T-helper 1 cell treated with Interleukin-12 subunit alpha and Interleukin-12 subunit beta and Interleukin-4 antibody, amounts not matched to agents 30 μg/mL and 1 μg/mL, for 36 hours (primary cell): ENCODE data around the gene YY1.
A peak's percentile ranks its signal among the peaks of the same experiment; 100 is the strongest.
"Not testable (repeated sequence)": the region's sequence is repeated elsewhere in the genome, so short reads cannot be mapped to it uniquely, and the experiment has no call there.

Source experiments
- H3K27ac Mint-ChIP-seq: one replicate; pipeline ENCODE4 v1.8.0; 2021; ENCODE audit warnings: mild to moderate bottlenecking, mixed read lengths
- H3K27me3 Mint-ChIP-seq: one replicate; pipeline ENCODE4 v1.8.0; 2021; ENCODE audit warnings: low read depth, mixed read lengths
- H3K36me3 Mint-ChIP-seq: one replicate; pipeline ENCODE4 v1.8.0; 2021; ENCODE audit warnings: low read depth, mixed read lengths
- H3K4me1 Mint-ChIP-seq: one replicate; pipeline ENCODE4 v1.8.0; 2021; ENCODE audit warnings: low read depth, mixed read lengths
- H3K4me3 Mint-ChIP-seq: one replicate; pipeline ENCODE4 v1.8.0; 2021; ENCODE audit warnings: mild to moderate bottlenecking, moderate library complexity, mixed read lengths
- H3K9me3 Mint-ChIP-seq: one replicate; pipeline ENCODE4 v1.8.0; 2021; ENCODE audit warnings: mixed read lengths

Gene YY1

DNA sequence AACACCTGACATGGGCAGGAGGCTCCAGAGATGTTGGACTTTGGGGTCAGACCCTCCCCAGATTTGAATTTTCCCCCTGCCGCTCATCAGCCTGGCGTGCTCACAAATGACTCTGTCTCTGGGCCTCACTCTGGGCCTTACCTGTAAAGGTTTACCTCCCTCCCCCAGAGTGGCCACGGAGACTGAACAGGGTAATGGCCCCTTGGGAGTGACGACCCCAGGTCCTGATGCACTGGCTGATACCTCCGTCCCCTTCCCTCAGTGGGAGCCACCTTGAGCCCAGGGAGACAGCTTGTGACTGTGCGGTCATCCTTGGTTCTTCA, 60.3 kb downstream of the YY1 start:
- no peak overlapping the region for H3K4me3 Mint-ChIP-seq
- no peaks in the 10 kb centered on the region for H3K9me3 Mint-ChIP-seq
- H3K4me1 Mint-ChIP-seq, result no peaks in the 10 kb centered on the region
- H3K27me3 Mint-ChIP-seq, result no peaks in the 10 kb centered on the region
- H3K36me3 Mint-ChIP-seq, result peaks cover 4% of the 10 kb centered on the region
- H3K27ac Mint-ChIP-seq, result no peak overlapping the region

DNA sequence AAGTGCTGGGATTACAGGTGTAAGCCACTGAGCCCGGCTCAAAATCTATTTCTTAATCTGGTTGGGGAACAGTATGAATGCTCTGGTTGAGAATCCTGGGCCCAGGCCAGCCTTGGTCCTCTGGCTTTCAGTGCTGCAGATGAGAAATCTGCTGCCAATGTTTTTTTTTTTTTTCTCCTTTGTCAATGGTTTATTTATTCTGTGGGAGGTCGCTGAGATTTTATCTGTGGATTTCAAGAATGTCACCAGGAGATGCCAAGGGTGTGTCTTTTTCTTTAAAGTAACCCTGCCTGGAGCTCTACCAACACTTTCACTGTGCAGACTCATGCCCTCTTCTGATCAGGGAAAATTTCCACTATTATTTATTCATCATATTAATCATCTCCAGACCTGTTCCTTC, 63.7 kb downstream of the YY1 start:
- Mint-ChIP-seq H3K27ac (no peak overlapping the region), H3K9me3 (no peaks in the 10 kb centered on the region), H3K36me3 (no peaks in the 10 kb centered on the region), H3K27me3 (peaks cover 17% of the 10 kb centered on the region), H3K4me3 (no peak overlapping the region), H3K4me1 (peaks cover 10% of the 10 kb centered on the region)

DNA sequence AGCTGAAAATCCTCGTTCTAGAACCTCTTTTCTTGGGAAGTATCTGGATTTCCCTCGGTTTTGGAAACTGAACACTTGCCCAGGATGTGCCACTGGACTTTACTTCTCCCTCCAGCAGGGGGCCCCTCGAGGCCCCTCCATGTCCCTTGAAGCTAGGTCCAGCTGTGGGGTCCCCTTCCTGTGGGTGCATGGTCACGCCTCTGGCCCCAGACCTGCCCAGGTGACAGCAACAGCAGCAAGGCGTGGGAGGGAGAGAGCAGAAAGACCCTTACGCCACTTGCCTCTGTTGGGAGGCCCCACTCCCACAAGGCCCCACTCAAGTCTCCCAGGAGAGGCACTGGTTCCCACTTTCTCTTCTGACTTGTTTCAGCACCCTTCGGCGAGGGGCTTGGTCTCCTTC, 64.2 kb downstream of the YY1 start:
- no peaks in the 10 kb centered on the region for H3K36me3 Mint-ChIP-seq
- H3K4me3 Mint-ChIP-seq, result no peak overlapping the region
- H3K27ac Mint-ChIP-seq, result no peak overlapping the region

DNA sequence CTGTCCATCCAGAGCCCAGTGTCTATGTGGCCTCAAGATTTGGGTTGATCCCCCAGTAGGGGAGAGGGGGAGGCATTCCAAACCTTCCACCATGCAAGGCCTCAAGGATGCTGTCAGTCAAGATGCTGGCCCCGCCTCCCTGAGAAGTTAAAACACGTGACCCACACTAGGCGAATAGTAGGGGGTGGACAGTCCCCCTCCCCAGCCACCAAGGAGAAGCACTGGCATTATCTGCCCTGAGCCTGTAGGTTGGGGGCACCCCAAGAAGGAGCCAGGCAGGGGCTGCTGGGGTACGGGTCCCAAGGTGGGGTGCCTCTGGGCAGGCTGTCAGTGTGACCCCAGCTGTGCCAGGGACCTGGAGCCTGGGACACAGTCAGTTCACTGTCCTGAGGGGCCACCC, 65.0 kb downstream of the YY1 start:
- Mint-ChIP-seq H3K4me1 (peaks cover 13% of the 10 kb centered on the region), H3K36me3 (no peaks in the 10 kb centered on the region), H3K27ac (no peak overlapping the region), H3K9me3 (no peaks in the 10 kb centered on the region), H3K27me3 (peaks cover 29% of the 10 kb centered on the region), H3K4me3 (no peak overlapping the region)

More for the DNA sequence above, 64.2 kb downstream of the YY1 start:
- Mint-ChIP-seq H3K4me1 (peaks cover 10% of the 10 kb centered on the region), H3K9me3 (no peaks in the 10 kb centered on the region), H3K27me3 (peaks cover 23% of the 10 kb centered on the region)

DNA sequence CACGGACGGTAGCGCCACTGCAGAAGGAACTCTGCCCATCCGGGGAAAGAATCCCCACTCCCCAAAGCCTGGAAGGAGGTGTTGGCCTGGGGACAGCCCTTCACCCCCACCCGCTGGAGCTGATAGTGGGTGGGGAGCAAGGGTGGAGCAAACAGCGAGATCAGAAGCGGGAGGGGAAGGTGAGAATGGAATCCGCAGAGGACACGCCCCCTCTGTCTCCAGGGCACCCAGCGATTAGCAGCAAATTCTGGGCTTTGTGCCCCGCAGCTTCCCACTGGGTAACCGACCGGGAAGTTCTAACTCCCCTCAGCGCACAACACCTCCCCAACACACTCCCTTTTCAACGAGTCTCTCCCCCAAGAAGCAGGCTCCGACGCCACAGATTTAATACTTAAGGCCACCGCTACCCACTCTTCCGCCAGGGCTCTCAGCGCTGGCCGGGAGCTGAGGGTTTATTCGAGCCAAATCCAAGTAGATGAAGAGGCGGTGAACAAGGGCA, 65.9 kb downstream of the YY1 start:
- Mint-ChIP-seq H3K4me3 (peak overlapping the region; percentile 85), H3K27me3 (peaks cover 29% of the 10 kb centered on the region), H3K9me3 (no peaks in the 10 kb centered on the region), H3K27ac (peak overlapping the region; percentile 20), H3K4me1 (peaks cover 13% of the 10 kb centered on the region), H3K36me3 (no peaks in the 10 kb centered on the region)

DNA sequence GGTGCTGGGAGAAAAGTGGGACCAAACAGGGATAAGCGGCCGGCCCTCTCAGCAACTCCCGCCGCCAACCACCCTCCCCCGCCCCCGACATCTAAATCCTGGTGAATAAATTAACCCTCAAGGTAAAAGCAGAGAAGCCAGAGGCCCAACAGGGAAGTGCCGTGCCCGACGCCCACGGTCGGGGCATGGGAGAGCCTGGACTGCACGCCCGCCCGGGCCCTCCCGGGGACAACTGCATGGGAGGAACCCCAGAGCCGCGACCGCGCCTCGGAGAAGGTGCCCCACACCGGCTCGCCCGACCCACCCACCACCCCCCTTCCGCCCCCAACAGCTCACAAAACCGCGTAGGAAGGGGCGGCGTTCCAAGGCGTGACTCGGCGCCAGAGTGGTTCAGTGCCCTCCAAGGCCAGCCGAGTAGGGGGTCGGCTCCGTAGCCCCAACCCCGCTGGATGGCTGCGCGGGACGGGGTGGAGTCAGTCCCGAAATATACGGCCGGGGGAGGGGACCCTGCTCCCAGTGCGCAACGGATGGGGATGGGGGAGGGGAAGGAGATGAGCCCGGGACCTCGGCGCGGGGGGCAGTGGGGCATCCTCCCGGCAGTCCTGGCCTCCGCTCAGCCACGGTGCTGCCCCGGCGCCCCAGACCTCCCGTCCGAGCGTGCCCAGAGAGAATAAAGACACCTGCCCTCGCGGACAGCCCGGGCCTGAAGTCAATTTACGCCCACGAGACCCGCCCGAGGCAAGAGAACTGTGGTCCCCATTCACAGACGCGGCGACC, 66.6 kb downstream of the YY1 start:
- Mint-ChIP-seq H3K4me1 (peaks cover 13% of the 10 kb centered on the region), H3K36me3 (no peaks in the 10 kb centered on the region), H3K27me3 (peaks cover 29% of the 10 kb centered on the region), H3K27ac (no peak overlapping the region), H3K4me3 (peak overlapping the region; percentile 85), H3K9me3 (no peaks in the 10 kb centered on the region)

DNA sequence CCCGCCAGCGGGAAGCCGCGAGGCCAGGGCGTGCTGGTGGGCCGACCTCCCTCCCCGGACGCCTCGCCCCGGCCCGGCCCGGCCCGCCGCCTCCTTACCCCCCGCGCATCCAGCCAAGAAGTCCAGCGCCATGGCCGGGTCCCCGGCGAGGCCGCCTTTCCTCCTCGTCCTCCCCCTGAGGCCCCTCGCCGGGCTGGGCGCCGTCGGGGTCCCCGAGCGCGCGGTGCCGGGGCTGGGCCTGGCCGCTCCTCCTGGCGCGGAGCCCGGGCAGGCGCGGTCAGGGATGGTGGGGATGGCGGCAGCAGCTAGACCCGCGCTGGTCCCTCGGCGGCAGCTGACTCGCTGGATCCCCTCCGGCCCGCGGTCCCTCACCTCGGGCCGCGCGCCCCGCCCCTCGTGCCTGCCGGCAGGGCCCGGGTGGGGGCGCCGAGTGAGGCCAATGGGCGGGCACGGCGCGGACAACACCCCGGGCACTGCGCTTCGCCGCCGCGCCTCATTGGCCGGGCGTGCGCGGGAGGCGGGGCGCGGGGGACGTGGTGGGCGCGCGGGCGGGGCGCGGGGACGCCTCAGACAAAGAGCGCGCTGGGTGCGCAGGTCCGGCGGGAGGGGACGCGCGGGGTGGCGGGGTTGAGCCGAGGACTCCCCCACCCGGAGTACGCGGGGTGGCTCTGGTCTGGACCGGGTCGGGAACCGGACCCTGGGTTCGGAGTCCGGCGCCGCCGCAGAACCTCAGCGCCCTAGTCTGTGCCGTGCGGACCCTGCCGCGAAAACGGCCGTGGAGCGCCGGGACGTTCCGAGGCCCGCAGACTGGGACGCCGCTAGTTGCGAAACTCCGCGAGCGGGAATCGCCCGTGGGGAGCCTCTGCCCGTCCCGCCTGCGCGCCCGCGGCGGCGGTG, 67.4 kb downstream of the YY1 start, which contains the start of gene SLC25A29:
Gene SLC25A29 (minus strand): TSS at position 344 of the 897 bp plus-strand sequence. CDS start 212 bp downstream, at position 132.
- H3K27ac Mint-ChIP-seq, result no peak within 1 kb of the TSS
- H3K4me3 Mint-ChIP-seq, result peak within 1 kb of the TSS; percentile 85
- no peaks in the 10 kb centered on the region for H3K36me3 Mint-ChIP-seq
- peaks cover 13% of the 10 kb centered on the region for H3K4me1 Mint-ChIP-seq
- H3K27me3 Mint-ChIP-seq, result peaks cover 29% of the 10 kb centered on the region
- H3K9me3 Mint-ChIP-seq, result no peaks in the 10 kb centered on the region

DNA sequence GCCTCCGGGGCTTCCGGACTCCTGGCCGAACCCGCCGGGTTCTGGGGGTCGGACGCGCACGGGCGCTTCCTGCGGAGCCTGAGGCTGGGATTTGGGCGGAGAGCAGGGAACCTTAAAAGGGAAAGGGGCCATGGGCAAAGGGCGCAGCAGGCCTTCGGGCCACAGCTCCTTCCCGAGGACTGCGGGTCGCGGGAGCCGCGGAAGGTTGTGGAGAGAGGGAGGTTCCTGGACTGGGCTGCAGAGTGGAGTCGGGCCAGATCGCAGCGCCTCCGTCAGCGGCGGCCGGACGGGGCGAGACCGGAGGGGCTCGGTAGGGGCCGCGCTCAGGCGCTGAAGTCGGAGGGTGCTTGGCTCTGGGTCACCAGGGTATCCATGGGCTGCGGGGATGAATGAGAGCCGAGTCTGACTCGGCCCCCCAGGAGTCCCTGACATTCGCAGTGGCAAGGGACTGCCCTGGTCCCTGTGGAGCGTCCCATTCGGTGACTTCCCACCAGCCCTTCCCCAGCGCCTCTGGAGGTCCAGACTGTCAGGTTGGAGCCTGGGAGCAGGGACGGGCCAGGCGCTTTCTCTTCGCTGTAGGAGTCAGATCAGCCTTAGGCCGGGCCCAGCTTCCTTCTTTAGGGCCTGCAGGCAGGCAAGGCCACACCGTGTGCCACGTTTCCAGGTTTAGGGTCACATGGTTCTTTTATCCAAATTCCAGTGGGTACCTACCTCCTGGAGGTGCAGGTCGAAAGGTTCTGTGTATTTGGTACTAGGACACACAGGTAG, 68.2 kb downstream of the YY1 start:
- no peaks in the 10 kb centered on the region for H3K36me3 Mint-ChIP-seq
- H3K9me3 Mint-ChIP-seq, result no peaks in the 10 kb centered on the region
- H3K4me3 Mint-ChIP-seq, result peak overlapping the region; percentile 63
- H3K27me3 Mint-ChIP-seq, result peaks cover 37% of the 10 kb centered on the region
- peak overlapping the region; percentile 15 for H3K27ac Mint-ChIP-seq
- peaks cover 13% of the 10 kb centered on the region for H3K4me1 Mint-ChIP-seq

DNA sequence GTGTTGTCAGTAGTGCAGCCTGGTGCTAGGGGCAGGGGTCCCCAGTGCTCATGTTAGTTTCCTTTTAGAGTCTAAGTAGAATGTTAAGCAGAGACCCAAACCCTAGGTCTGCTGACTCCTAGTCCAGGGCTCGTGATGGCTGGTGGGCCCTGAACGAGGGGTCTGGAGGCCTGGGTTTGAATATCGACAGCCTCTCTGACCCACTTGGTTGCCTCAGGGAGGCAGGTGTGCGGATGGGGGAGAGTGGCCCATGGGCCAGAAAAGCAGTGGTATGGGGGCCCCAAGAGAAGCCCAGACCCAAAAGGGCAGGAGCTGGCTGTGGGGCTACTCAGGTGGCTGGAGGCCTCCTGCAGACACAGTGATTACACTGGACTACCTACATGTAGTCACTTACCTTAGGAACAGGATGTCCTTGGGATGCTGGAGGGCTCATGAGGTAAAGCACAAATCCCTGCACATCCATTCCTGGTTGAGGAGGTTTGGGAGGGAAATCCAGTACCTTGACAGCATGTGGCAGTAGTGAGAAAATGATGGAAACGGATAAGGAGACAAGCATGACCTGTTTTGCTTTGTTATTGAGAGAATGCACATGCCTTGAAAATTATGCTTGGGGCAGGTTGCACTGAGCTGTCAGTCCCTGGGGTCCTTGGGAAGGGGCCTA, 69.0 kb downstream of the YY1 start:
- Mint-ChIP-seq H3K27me3 (peaks cover 40% of the 10 kb centered on the region), H3K9me3 (no peaks in the 10 kb centered on the region), H3K27ac (peak overlapping the region; percentile 15), H3K4me3 (peak overlapping the region; percentile 46), H3K36me3 (no peaks in the 10 kb centered on the region), H3K4me1 (peaks cover 13% of the 10 kb centered on the region)

DNA sequence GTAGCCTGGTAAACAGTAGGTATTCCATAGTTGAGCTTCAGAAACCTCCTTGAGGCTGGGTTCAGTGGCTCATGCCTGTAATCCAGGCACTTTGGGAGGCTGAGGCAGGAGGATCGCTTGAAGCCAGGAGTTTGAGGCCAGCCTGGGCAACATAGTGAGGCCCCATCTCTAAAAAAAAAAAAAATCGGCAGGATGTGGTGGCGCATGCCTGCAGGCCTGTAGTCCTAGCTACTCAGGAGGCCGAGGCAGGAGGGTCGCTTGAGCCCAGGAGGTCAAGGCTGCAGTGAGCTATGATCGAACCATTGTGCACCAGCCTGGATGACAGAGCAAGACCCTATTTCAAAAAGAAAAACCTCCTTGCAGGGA, 69.5 kb downstream of the YY1 start:
- Mint-ChIP-seq H3K4me1 (peaks cover 13% of the 10 kb centered on the region), H3K27me3 (peaks cover 40% of the 10 kb centered on the region)
- not testable (repeated sequence) for H3K4me3 Mint-ChIP-seq, H3K9me3 Mint-ChIP-seq, H3K27ac Mint-ChIP-seq, H3K36me3 Mint-ChIP-seq

DNA sequence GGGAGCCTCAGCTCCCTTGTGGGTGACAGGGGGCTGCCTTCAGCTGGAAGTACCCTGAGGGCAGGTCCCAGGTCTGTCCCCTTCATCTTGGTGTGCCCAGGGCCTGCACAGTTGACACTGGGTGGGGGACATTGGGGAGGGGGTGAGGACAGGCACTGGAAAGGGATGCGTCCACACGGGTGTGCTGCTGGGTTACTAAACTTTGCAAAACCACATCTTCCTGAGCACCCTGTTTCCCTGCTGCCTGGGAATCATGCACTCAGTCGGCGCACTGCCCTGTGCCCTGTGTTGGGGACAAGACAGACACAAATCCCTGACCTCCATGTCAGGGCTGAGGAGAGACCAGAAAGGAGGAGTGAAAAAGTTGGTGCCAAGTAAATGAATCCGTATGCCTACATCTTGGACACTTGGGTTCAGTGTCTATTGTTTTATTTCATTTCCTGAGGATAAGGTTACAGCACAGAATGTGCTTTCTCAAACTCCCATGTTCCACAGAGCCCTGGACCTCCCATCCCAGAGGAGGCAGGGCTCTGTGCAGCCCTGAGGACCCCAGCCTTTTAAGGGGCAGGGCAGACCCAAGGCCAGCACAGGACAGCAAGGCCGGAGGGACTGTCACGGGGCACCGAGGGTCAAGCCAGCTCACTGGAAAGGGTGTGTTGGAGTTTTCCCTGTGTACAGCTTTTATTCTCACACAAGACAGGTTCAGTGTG, 70.2 kb downstream of the YY1 start:
- no peak overlapping the region for H3K4me3 Mint-ChIP-seq
- H3K36me3 Mint-ChIP-seq, result no peaks in the 10 kb centered on the region
- peaks cover 40% of the 10 kb centered on the region for H3K27me3 Mint-ChIP-seq
- H3K4me1 Mint-ChIP-seq, result peaks cover 13% of the 10 kb centered on the region
- no peak overlapping the region for H3K27ac Mint-ChIP-seq
- no peaks in the 10 kb centered on the region for H3K9me3 Mint-ChIP-seq

DNA sequence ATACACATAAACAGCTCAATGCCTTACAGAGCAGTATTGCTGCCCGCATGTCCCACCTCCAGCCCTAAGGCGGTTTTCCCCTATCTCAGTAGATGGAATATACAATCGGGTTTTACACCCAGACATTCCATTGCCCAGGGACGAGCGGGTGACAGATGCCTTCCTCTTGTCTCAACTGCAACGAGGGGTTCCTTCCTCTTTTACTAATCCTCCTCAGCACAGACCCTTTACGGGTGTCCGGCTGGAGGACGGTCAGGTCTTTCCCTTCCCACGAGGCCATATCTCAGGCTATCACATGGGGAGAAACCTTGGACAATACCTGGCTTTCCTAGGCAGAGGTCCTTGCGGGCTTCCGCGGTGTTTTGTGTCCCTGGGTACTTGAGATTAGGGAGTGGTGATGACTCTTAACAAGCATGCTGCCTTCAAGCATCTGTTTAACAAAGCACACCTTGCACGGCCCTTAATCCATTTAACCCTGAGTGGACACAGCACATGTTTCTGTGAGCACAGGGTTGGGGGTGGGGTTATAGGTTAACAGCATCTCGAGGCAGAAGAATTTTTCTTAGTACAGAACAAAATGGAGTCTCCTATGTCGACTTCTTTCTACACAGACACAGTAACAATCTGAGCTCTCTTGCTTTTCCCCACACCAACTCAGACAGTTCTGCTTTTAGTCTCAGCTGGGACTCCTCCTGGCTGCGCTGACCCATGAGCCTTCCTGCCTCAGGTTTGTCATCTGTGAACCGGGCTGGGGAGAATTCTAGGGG, 73.3 kb downstream of the YY1 start:
- H3K36me3 Mint-ChIP-seq, H3K27ac Mint-ChIP-seq, H3K9me3 Mint-ChIP-seq, H3K4me1 Mint-ChIP-seq, H3K4me3 Mint-ChIP-seq: not testable (repeated sequence)
- peaks cover 26% of the 10 kb centered on the region for H3K27me3 Mint-ChIP-seq

DNA sequence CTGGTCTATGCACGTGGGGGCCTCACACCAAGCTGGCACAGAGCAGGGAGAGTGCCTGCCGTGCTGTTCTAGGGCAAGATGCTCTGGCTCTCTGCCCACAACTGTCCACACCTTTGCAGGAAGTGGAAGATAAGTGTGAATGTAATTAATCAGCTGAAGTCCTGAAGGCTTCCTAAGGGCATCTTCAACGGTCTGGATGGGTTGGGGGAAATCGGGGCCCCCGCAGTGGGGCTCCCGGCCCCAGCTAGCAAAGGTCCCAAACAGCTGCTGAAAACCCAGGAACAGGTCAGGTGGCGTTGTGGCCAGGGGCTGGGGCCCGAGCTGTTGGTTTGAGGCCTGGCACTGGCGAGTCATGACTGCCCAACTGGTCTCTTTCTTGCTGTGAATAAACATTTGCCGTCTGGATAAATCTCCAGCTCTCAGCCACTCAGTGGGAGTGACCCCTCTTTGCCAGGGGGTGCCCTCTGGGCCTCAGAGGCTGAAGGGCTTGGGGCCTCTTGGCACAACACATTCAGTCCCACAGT, 74.0 kb downstream of the YY1 start:
- Mint-ChIP-seq H3K36me3 (no peaks in the 10 kb centered on the region), H3K27ac (no peak overlapping the region), H3K4me1 (peaks cover 5% of the 10 kb centered on the region), H3K27me3 (peaks cover 20% of the 10 kb centered on the region), H3K4me3 (no peak overlapping the region), H3K9me3 (no peaks in the 10 kb centered on the region)
